ENCODE results near the gene NT5M.

The NT5M gene

DNA sequence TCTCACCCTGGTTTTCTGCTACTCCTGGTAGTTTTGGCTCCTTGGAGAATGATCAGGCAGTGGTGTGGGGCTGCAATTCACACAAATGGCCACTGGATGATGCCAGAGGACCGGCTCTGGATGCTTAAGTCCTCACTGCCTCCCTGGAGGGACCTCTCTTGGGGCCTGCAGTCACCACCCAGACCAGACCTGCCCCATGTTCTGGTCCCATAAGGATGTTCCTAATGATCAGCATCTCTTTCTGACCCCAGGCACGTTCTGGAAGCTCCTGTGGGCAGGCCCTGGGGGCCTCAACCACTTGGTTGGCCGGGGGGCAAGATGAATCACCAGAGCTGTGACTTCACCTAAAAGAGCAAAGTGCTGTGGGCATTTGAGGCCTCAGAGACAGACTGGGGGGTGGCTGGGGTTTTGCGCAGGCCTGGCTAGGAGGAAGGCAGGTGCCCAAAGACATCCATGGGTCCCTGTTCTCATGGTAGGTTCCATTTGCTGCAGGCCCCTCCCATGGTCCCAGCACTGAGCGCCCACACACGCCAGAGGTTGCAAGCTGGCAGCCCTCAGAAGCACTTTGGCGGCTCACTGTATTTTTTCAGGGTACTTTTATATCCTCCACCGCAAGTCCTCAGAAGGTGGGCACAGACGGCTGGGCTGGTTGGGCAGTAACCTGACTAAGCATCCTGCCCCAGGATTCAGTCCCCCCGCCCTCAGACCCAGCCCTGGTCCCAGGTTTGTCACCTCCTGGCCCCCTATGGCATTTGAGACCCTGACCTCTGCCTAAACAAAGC, 53.2 kb downstream of the NT5M start:
- peak; percentile 76 for DNase-seq

DNA sequence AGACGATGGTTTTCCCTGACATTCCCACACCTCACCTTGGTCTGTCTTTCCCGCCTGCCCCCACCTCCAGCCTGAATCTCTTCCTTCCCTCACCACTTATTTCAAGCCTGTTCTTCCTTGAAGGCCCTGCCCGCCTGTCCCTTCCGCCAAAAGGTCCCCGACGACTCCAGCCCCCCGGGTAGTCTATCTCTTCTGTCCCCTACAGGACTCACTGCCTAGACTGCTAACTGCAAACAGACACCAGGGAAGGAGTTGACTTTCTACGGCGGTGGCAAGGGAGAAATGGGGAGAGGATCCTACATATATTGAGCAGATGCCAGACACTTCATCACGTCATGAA, 53.7 kb downstream of the NT5M start:
- DNase-seq, result no peak

DNA sequence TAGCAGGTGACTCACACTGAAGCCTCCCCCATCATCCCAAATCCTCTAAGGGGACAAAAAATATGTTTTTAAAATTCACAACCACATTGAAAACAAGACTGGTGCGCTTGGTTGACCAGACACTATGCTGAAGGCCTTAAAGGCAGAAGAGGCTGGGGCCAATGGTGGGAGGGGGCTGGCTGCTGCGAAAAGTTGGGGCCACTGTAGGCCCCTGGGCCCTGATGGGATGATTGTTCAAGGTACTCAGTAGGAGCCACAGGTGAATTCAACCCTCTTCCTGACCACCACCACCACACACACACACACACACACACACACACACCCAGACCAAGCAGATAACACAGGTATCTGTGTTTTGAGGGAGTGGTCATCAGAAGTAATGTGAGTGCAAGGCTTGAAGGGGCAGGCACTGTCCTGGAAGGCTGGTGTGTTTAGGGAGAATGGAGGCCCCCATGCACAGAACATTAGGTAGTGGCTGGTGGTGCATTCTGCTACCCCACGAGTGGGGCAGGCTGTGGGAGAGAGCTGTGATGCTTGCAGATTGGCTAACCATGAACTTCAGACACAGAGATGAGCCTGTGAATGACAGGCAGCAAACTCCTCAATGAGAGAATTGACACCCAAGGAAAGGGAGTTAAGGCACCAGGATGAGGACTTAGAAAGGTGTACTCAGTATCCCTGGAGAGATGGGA, 55.0 kb downstream of the NT5M start:
- no peak for DNase-seq

DNA sequence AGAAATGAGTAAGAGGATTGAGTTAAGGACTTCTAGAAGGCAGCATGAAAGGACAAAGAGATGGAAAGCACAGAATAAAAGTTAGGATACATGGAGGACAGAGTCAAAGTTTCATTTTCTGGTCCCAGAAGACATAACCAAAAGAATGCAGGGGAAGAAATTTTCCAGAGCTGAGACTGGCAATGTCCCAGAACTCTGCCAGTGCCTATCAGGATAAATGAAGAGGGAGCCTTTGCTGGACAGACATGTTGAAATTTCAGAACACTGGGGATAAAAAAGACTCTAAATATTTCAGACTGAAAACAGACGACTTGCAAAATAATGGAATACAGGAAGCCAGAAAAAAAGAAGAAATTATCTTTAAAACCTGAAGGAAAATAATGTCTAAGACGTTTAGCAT, 55.7 kb downstream of the NT5M start:
- DNase-seq, result no peak

DNA sequence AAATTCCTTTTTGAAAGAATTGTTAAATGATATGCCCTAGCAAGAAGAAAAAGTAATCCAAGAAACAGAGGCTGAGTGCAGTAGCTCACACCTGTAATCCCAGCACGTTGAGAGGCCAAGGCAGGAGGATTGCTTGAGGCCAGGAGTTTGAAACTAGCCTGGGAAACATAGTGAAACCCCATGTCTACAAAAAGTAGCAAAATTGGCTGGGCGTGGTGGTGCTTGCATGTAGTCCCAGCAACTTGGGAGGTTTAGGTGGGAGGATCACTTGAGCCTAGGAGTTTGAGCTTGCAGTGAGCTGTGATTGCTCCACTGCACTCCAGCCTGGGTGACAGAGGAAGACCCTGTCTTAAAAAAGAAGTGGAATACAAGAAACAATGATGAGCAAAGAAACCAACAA, 56.1 kb downstream of the NT5M start:
- no peak for DNase-seq

DNA sequence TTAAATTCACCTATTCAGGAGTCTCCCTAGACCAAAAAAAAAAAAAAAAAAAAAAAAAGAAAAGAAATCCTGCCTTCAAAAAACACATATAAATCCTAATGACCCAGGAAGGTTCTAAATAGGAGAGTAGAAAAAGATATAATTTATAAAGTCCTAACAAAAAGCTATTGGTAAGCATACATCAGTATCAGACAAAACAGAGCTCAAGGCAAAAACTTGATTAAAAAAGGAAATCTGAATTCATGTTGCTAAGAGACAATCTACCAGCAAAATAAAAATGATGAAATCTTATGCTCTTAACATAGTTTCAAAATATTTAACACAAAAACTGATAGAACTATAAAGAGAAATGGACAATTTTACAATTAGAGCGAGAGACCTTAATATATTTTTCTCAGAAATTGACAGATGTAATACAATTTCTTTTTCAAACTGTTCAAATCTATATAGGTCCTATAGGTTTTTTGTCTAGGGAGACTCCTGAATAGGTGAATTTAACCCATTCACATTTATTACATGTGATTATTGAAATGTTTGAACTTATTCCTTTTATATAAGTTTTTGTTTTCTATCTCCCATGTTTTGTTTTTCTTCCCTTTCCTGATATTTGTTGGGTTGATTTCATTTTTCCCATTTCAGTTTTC, 57.0 kb downstream of the NT5M start:
- DNase-seq, result no peak

DNA sequence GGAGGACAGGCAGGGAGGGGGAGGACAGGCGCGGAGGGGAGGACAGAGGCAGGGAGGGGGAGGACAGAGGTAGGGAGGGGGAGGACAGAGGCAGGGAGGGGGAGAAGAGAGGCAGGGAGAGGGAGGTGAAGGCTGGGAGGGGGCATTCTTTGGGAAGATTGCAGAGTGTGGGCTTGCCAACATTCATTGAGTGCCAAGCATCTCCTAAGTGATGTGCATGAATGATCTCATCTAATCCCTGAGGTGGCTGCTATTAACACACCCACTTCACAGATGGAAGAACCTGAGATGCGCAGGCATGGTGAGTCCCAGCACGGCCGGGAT, 58.3 kb downstream of the NT5M start:
- no peak for DNase-seq

DNA sequence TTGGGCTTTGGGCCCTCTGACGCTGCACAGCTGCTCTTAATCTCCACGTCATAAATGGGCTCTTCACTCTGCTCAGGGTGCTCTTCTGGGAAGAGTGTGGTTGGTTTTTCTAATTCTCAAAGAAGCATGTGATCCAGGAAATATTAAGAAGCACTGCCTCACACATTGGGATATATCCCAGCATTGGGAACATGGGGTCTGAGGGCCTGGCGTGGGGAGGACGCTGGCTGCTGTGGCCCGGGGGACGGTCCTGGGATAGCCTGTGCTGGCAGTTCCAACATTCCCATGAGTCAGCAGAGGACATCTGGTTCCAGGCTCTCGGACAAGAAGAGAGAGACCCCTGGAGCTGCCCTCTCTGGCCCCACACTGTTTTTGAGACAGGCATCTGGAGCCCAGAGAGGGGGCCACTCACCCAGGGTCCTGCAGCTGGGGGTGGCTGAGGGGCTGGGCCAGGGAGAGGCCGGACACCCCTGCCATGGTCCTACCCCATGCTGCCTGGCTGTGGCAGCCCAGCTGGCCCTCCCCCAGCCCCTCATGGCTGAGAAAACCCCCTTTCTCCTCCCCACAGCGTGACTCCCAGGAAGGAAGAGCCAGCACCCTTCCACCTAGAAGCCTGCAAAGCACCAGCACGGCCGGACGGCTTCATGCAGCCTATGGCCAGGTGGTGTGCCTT, 58.8 kb downstream of the NT5M start:
- DNase-seq, result no peak

DNA sequence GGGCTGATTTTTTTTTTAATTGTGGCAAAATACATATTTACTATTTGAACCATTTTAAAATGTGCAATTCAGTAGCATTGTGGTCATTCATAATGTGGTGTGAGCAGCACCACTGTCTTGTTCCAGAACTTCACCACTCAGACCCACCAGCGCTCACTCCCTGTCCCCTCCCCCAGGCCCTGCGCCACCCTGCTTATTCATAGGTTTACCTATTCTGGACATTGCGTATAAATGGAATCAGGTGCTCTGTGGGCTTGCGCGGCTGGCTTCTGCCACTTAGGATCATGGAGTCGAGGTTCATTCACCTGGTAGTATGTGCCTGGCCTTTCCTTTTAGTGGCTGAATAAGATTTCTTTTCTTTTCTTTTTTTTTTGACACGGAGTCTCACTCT, 59.4 kb downstream of the NT5M start:
- DNase-seq, result no peak

DNA sequence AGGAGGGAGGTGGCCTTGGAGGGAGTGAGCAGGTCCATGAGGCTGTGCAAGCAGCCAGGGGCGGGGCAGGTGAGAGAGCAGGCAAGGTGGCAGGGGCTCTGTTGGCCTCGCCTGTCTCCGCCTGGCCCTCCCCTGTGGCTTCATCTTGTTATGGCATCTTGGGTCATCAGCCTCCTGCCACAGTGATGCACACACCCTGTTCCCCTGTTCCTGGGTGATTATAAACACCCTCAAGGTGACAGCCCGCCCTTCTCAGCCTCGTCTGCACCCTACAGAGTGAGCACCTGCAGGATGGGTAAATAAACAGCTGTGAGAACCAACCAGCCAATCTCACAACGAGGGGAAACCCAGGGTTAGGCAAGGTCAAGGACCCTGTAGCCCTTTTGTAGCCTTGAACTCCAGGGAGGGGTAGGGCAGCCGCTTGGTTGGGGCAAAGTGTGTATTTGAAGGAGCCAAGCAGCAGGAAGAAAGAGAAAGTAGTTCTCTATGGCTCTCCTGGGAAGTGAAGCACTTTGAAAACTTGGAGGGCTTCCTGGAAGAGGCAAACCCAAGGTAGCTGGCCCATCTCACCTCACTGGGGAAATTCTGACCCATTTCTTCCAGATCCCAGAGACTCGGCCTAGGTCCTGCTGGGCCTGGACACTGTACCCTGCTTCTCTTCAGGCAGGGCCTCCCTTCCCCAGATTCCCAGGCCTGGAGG, 60.6 kb downstream of the NT5M start:
- no peak for DNase-seq

DNA sequence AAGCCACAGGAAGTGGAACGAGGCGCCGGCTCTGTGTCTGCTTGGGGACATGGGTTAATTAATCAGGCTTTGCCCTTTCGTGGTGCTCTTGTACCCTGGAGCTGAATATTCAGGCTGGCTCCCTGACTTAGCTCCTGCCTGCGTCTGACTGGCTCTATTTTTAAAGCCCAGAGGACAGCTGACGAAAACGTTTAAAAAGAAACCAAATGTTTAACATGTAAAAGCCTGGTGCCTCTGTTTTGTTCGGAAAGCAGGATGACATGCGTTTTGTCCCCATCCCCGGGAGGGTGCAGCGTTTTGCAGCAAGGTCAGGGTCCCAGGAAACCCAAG, 61.1 kb downstream of the NT5M start:
- DNase-seq, result no peak

DNA sequence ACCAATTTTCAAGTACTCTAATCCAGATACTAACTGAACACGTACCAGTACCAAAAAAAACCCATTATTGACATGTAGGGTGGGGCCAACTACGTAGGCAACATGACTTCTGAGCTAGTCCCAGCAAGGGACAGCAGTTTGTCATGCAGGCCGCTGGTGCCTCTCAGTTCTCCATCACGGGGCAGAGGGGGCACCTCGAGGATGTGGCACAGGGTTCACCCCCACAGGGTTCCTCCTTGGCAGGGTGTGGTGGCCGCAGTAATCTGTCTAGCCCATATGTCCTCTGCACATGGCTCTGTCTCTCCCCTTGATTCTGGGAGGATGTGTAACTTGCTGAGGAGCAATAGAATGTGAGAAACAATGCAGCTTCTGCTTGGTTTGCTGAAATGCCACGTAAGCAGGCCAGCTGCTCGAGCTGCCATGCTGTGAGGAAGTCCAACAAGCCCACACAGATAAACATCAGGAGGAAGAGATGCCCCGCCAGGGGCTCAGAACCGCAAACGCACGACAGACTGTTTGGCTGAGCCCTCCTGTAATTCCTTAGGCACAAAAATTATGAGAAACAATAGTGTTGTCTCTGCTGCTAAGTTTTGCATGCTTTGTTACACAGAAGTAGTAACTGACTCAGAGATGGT, 62.4 kb downstream of the NT5M start:
- no peak for DNase-seq

DNA sequence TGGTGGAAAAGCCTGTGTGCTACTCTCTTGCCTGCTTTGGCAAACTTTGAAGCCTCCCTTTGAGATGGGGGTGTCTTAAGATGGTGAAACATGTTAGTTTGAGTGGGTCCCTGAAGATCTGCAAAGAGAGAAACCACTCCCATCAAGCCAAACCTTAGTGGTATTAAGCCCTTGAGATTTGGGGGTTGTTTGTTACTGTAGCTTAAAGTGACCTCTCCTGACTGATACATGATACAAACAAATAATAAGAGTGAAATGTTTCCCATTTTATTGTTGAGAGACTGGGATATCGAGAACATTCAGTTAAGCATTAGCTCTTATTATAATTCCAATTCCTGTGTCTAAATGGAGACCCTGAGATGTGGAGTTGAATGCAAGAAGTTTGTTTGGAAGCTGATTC, 63.1 kb downstream of the NT5M start:
- no peak for DNase-seq

DNA sequence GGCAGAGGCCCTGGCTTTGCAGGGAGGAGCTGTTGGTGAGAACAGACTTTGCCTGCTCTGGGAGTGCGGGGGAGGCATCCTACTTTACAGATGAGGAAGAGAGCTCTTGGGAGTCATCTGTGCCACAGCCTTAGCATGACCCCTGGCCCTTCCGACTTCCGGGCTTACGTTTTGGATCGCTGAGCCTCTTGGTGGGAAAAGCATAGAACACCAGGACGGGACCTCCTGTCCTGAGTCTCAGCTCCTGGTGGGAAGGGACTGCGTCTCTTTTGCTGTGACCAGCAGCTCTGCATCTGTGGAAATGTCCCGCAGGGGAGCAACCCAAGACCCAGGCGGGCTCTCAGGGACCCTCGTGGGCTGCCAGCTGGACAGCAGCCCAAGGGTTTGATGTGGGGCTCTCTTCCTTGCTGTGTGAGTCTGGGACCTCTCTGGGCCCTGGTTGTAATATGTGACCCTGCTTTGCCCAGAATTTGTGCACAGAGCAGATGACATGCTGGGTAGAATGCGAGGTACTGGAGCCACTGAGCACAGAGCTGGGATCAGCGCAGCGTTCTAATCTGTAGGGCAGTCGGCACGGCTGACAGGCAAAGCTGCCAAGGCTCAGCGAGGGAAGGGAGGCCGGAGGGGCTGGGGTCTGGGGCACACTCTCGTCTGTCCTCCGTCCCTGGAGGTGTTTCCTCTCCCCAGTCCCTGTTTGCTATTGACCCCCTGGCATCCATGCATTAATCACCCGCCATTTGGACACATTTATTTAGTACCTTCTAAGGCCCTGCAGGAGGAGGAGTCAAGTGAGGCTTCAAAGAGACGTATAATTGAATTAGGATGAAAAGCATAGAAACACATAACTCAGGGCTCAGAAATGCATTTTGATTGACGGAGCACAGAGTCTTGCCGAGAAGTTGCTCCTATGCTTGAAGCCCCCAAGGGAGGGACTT, 64.0 kb downstream of the NT5M start:
- DNase-seq, result no peak

DNA sequence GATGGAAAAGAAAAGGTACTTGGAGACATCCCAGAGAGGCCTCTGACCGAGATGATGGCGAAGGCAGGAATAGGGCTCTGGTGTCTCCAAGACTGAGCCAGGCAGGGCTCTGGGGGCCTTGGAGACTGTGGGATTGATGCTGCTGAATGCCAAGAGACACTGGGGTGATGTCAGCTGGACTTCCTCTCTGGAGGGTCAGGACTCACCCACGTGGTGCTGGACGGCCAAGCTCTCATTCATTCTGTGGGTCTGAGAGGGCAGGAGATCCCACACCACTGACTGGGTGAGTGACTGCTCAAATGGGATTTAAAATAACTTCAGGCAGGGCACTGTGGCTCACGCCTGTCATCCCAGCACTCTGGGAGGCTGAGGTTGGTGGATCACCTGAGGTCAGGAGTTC, 64.8 kb downstream of the NT5M start:
- DNase-seq, result no peak

DNA sequence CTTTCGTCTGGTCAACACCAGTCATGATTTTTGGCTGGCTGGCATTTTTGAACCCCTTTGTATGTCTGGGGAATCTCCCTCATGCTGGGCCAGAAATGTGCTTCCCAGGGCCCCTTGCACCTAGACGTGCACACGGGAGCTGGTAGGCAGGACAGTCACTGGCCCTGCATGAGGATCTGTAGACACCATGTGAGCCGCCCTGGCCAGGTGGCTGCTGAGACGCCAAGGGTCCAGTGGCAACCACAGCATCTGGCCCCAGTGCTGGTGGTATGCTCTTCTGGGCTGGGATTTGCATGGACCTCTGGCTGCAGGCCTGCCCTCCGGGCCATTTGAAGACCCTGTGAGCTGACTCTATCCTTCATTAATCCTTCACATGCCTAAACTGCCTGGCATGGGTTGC, 67.5 kb downstream of the NT5M start:
- DNase-seq, result no peak

DNA sequence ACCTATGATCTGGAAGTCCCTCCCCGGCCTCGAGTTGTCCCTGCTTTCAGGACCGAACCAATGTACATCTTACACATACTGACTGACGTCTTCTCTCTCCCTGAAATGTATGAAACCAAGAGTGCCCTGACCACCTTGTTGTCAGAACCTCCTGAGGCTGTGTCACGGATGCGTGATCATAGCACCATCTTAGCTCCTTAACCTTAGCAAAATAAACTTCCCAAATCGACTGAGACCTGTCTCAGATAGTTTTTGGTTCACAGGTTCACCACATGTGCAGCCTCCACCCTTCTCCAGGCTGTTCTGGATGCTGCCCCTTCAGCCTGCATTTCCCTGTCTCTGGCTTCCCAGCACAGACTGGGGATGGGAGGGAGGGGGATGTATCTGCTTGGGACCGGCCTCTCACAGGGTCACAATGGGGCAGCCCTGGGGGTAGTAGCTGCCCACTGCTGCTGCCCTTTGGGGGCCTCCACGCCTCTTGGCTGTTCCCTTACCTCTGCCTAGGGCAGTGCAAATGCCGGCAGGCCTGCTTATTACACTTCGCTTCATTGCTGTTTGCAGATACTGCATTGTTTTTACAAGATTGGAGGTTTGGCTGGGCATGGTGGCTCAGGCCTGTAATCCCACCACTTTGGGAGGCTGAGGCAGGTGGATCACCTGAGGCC, 69.8 kb downstream of the NT5M start:
- DNase-seq, result no peak

DNA sequence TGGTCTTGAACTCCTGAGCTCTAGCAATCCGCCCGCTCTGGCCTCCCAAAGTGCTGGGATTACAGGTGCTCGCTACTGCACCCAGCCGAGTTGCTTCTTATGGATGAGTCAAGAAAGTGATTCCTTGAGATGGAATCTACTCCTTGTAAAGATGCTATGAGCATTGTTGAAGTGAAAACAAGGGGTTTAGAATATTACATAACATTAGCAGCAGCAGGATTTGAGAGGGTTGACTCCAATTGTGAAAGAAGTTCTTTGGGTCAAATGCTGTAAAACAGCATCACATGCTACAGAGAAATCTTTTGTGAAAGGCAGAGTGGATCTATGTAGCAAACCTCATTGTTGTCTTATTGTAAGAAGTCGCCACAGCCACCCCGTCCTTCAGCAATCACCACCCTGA, 72.7 kb downstream of the NT5M start:
- DNase-seq, result no peak

DNA sequence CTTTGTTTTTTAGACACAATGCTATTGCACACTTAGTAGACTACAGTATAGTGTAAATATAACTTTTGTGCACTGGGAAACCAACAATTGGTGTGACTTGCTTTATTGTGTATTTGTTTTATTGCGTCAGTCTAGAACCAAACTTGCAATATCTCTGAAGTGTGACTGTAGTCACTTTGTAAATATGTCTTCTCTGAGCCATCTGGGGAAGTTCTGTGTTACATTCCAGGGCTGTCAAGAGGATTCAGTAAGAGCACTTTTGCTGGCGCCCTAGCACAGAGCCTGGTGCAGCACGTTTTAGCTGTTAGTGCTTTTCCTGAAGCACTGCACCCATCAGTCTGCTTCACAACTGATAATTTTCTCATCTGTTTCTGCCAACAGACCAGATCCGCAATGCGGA, 73.2 kb downstream of the NT5M start:
- peak; percentile 54 for DNase-seq

DNA sequence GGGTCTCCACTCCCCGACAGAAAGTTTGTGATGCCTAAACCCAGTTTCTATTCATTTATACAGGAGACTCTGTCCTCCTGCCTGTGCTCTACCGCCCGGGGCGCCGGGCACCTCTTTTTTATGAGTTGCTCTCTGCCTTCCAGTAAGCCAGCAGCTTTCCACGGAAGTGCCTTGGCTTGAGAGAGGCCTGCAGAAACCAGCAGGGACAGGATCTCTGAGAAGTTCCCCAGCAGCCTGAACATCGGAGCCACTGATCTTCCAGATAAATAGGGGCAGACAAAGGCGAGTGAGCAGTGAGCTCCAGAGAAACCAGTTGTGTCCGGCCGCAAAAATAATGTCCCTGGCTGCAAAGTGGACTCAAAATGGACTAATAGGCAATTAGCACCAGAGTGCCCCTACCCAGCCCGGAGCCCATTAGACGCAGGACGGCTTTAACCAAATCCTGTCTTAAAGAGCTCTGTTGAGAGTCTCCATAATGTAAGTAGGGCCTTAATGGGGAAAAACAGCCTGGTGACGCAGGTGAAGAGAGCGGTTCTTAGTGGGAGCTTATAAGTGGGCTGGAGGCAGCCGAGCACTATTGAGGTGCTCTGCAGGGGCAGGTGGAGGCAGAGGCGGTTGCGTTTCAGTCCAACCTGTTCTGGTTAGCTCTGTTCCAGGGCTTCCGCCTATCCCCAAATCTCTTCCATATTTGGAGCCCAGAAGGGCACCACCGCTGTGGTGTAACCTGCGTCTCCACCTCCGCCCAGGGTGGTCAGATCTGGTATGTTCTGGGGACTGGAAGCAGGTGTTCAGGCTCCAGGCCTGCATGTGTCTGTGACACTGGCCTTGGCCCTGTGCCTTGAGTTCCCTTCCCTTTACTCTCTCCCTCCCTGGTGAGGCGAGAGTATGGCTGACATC, 74.1 kb downstream of the NT5M start:
- DNase-seq, result no peak

Data from fibroblast of skin of right quadriceps (primary cell).